HG03064 (cell line): ENCODE measurements around the gene MAN2A1.

Experiments used
- ATAC-seq: cut with Tn5 transposase; IDR thresholded peaks from one replicate; pipeline ENCODE4 v1.9.1; 2021; ENCODE audit warnings: low read depth; ENCODE audit not compliant: unreplicated experiment

Gene MAN2A1

DNA sequence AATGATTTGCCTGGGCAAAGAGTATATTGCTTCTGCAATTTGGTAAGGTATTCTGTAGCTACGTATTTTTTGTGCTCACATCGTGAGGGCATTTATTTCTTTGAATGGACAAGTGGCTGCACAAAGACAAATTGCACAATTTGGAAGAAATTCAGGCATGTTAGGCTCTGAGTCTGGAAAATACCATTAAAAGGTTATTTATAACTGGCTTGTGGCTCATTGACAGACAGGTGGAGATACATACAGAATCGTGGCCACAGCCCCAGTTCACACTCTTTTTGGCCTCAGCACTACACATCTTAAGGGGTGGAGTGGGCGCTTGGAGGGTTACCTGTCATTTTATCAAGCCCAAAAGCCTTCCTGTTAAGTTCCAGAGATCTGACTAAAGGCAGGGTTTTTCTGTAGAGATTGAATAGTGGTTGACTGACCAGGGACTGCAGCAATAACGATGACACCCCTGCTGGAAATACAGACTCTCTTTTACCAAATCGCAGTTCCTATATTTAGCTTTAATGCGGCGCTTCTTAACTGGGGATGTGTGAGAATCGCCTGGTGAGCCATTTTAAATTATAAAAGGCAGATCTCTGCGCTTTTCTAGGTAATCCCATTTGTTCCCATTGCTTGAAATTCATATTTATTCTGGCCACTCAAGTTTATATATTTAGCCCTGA lies 14.7 kb downstream of the MAN2A1 start:
- ATAC-seq, result no peak

DNA sequence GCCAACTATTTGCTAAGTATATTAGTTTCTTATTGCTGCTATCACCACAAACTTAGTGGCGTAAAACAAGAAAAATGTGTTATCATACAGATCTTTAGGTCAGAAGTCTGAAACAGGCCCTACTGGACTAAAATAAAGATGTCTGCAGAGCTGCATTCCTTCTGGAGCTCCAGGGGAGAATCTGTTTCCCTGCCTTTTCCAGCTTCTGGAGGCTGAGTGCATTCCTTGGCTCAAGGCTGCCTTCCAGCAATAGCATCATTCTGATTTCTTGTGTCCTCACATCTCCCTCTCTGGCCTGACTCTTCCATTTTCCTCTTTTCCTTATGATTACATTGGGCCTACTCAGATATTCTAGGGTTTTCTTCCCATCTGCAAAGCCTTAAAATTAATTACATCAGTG lies 15.9 kb downstream of the MAN2A1 start:
- no peak for ATAC-seq

DNA sequence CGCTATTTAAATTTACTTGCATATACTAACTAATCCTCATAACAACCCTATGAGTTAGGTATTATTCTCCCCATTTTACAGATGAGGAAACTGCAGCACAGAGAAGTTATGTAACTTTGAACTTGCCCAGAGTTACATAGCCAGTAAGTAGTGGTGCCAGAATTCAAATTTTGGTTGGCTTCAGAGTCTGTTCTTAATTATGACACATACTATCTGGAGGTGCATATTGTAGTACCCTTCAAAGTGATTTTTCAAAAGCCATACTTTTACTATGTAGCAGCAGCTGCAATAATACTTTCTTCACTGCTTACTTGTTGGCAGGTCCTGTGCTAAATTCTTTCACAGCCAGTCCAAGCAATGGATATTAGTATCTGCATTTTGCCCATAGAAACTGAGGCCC lies 16.4 kb downstream of the MAN2A1 start:
- no peak for ATAC-seq

- ATAC-seq, result no peak
These were observed 17.8 kb downstream of the MAN2A1 start for GRCh38 chr5:109707531-109707930.

- ATAC-seq, result no peak
These were observed 19.1 kb downstream of the MAN2A1 start for GRCh38 chr5:109708813-109709212.

GRCh38 chr5:109709225-109709624 lies 19.5 kb downstream of the MAN2A1 start:
- ATAC-seq, result no peak

GRCh38 chr5:109711673-109712072 lies 21.9 kb downstream of the MAN2A1 start:
- no peak for ATAC-seq

DNA sequence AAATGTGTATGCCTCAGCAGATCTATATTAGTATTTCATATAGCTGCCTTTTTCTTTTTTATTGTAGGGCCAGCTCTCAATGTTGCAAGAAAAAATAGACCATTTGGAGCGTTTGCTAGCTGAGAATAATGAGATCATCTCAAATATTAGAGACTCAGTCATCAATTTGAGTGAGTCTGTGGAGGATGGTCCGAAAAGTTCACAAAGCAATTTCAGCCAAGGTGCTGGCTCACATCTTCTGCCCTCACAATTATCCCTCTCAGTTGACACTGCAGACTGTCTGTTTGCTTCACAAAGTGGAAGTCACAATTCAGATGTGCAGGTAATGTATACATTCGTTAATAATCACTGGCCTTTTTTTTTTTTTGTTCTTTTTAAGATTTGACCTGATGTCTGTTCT lies 23.7 kb downstream of the MAN2A1 start:
- ATAC-seq, result no peak

DNA sequence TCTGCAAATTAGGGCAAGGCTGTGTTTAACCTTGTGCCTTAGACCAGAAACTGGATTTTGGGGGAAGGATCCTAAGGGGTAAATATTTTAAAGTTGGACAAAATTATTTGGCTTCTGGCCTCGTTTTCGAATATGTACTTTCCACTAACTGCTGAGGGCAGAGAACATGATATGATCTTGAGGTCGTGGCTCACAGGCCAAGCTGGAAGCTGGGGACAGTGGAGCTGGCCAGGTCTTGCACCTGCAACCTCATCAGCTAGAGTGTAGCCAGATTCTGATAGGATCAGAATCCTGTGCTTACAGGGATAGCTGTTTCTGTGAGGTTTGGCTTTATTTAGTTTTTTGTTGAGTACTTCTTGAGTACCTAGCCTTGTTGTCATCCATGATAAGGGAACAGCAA lies 24.9 kb downstream of the MAN2A1 start:
- no peak for ATAC-seq

GRCh38 chr5:109718216-109718615 lies 28.5 kb downstream of the MAN2A1 start:
- ATAC-seq, result no peak

DNA sequence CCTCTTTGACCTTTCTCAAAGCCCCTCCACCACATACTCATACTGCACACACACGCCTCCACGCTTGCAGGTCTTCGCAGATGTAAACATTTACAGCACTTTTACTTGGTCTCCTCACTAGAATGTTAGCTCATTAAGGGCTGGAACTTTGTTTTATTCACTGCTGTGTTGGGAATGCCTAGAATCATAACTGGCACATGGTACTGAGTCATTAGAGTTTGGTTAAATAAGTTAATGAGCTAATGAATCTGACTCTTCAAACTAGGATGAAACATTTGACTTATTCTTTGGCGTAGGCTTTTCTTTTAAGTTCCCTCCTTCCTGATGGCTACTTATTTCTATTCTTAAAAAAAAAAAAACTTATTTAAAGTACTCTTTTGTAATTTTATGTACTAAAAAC lies 28.9 kb downstream of the MAN2A1 start:
- no peak for ATAC-seq

- no peak for ATAC-seq
These were observed 30.3 kb downstream of the MAN2A1 start for GRCh38 chr5:109719978-109720377.

- ATAC-seq, result no peak
These were observed 32.0 kb downstream of the MAN2A1 start for GRCh38 chr5:109721741-109722140.

DNA sequence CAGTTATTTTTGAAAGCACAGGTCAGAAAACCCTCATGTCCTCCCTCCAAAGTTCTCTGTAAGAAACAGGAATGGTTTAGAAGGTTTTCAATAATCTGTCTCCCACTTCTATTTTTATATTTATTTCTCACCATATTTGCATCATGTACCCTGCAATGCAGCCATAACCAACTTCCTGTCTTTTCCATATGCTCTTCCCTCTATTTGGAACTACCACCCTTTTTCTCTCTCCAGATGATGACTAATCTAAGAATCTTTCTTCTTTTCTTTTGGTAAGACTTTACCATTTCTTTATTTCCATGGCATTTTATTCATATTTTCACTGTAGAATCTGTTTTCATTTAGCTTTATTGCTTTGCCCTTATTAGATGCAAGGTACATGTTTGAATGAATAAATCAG lies 33.9 kb downstream of the MAN2A1 start:
- ATAC-seq, result no peak

DNA sequence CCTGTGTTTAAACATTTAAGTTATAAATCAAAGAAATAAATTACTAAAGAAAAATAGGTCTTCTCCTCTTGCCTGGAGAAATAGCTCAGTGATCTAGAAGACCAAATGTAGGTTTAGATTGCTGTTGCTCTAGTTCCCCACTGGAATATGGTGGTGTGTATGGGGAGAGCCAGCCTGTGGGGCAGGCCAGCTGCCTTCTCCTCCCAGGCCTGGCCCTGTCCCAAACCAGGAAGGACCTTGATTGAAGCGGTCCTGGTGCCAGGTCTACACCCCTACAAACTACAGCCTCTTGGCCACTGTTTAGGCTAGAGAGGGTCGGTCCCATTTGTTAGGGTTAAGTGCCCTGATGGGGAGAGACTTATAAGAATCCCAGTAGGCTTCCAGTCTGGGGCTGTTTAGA lies 35.4 kb downstream of the MAN2A1 start:
- ATAC-seq, result no peak

DNA sequence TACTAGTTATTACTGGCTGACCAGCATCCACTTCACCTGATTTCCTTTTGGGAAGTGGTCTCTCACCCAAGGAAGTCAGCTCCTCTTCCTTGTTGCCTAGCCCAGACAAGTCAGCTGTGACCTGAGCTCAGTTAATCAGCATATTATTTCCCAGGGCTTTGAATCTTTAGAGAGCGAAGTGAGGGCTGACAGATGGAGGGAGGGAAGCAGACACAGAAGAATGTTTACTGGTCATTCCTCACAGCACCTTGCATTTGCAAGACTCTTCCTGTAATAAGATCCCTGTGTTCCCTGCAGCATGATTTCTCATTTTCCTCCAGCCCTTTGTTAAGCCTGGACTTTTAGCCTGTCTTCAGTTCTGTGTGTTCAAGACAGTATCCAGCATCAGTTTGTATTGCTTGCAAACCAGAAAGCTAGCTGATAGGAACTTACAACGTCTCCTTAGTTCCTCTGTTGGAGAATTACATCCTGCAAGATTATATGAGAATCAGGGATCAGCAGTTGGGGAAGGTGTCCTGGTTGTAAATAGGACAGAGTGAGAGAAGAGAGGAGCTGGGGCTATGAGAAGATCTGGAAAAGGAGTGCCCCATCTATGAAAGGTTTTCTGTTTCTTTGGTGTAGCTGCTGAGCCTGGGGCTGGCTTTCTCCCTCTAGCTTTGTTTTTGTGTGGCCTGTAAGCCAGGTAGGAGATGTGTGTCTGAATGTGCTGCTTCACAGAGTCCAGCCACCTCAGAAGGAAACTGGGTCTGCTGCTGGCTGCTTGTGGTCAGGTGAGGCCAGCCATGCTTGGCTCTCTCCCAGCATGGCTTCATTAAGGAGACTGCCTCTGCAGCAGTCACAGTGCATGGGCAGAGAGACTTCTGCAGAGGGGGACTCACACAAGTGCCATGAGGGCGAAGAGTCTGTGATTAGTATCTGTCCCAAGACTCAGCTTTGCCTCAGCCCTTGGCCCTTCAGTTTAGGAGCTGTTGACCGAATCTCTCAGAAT lies 50.3 kb downstream of the MAN2A1 start:
- ATAC-seq, result peak; percentile 95

GRCh38 chr5:109740966-109741365 lies 51.2 kb downstream of the MAN2A1 start:
- no peak for ATAC-seq

DNA sequence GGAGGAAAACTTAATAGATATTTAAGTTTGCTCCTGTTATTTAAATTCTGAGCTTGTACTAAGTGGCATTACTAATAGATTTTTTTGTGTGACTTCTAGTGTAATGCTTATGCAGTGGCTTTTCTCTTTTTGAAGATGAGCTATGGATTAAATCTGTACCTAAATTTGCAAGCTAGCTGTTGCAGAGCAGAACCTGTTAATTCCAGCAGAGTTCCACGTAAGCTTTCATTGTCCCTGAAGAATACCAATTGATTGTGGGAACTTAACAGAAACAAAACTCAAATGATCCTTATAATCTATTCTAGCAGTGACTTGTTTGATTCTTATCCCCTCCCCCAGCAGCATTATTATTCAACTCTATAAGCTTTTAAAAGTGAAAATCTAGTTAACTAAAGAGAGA lies 51.7 kb downstream of the MAN2A1 start:
- no peak for ATAC-seq

DNA sequence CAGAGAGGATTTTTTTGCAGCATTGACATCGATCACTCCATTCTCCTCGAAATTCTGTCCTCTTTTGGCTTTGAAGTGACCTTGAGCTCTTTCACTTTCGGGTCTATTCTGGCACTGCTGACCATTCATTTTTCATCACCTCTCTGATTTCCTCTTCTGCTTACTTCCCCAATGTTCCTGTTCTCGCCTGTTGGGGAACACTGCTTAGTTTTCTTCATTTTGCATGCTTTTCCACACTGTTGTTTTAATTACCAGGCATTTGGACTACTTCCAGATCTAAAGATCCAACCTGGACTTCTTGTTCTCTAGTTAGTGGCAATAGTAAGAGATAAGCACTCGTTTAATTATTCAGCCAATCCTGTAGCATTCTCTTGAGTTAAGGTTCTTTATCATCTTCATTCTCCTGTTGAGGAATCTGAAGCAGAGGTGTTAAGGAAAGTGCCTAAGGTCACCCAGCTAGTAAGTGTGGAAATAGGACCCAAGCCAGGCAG lies 53.4 kb downstream of the MAN2A1 start:
- ATAC-seq, result no peak

GRCh38 chr5:109743770-109744212 lies 54.1 kb downstream of the MAN2A1 start:
- no peak for ATAC-seq

DNA sequence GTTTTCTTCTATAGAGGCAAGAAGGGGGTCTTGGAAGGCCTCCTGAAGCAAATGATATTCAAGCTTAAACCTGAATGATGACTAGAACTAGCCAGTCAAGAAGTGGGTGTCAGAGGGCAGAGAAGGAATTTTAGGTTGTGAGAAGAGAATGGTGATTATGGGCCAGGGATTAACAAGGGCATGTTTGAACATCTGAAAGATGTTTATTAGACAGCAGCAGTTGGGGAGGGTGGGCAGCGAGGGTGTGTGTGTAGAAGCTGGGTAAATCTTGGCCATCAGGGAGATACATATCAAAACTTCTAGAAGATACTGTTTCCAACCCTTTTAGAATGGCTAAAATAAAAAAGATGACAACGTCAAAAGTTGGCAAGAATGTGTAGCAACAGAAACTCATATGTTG lies 54.5 kb downstream of the MAN2A1 start:
- ATAC-seq, result no peak

GRCh38 chr5:109748546-109748945 lies 58.8 kb downstream of the MAN2A1 start:
- ATAC-seq, result no peak
